GM20431 (cell line): ENCODE measurements around the gene RTF1.
"Not testable (repeated sequence)": the region's sequence is repeated elsewhere in the genome, so short reads cannot be mapped to it uniquely, and the experiment has no call there.

Source experiments
- in situ Hi-C: fragments of 300-500 bp; cut with MseI, MboI; formaldehyde crosslinking; loops from one replicate; pipeline ENCODE4 v1.15.0; 2020; ENCODE audit warnings: low sequenced_read_pairs; ENCODE audit not compliant: unreplicated experiment

Gene RTF1

GRCh38 chr15:41416742-41417417 is at the start of gene RTF1:
RTF1 (plus strand) TSS chr15:41417095; CDS start chr15:41417116, 21 bp downstream.
- in situ Hi-C loops = no loop called here

- in situ Hi-C loops = no loop called here
Measured at GRCh38 chr15:41367418-41367817, 49.5 kb upstream of the RTF1 start.

- in situ Hi-C loops = no loop called here
Measured at GRCh38 chr15:41377978-41378377, 38.9 kb upstream of the RTF1 start.

- in situ Hi-C loops = not testable (repeated sequence)
Measured at GRCh38 chr15:41383974-41384749, 32.7 kb upstream of the RTF1 start.

GRCh38 chr15:41387646-41388045 is 29.2 kb upstream of the RTF1 start:
- in situ Hi-C loops = no loop called here

- in situ Hi-C loops = no loop called here
Measured at GRCh38 chr15:41392659-41393058, 24.2 kb upstream of the RTF1 start.

- in situ Hi-C loops = no loop called here
Measured at GRCh38 chr15:41394924-41395323, 22.0 kb upstream of the RTF1 start.

GRCh38 chr15:41396111-41396510 is 20.8 kb upstream of the RTF1 start:
- in situ Hi-C loops = no loop called here

- in situ Hi-C loops = no loop called here
Measured at GRCh38 chr15:41401904-41402267, 15.0 kb upstream of the RTF1 start.

GRCh38 chr15:41407341-41407740 is 9.6 kb upstream of the RTF1 start:
- in situ Hi-C loops = no loop called here

- in situ Hi-C loops = no loop called here
Measured at GRCh38 chr15:41408234-41408641, 8.7 kb upstream of the RTF1 start.

- in situ Hi-C loops = no loop called here
Measured at GRCh38 chr15:41411031-41411430, 5.9 kb upstream of the RTF1 start.

GRCh38 chr15:41411441-41411840 is 5.5 kb upstream of the RTF1 start:
- in situ Hi-C loops = no loop called here

- in situ Hi-C loops = no loop called here
Measured at GRCh38 chr15:41416128-41416741, 660 bp upstream of the RTF1 start.

- in situ Hi-C loops = no loop called here
Measured at GRCh38 chr15:41417418-41418195, 712 bp downstream of the RTF1 start.

- in situ Hi-C loops = no loop called here
Measured at GRCh38 chr15:41423979-41424659, 7.2 kb downstream of the RTF1 start.

GRCh38 chr15:41424809-41425208 is 7.9 kb downstream of the RTF1 start:
- in situ Hi-C loops = no loop called here

GRCh38 chr15:41425907-41426306 is 9.0 kb downstream of the RTF1 start:
- in situ Hi-C loops = not testable (repeated sequence)

- in situ Hi-C loops = no loop called here
Measured at GRCh38 chr15:41429003-41429890, 12.4 kb downstream of the RTF1 start.
